ENCODE results near the gene FANCL.

DNA sequence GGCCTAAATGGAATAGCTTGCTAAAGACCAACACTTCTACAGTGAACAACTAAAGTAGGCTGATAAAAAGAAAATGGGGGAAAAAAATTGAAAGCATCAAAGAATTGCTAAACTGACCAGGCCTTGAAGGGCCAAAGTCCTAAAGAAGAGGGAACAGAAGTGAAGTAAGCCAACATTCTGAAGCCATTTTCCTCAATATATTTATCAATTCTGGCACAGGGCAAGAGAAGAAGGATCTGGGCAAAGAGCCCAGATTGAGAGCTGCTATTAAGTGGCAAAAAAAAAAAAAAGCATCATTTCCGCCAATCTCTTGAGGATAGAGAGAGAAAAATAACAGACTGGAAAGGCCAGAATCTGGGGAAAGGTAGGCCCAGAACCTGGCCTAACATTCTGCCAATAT is 25.7 kb downstream of the FANCL start:
- TF ChIP-seq, protein P1, sequence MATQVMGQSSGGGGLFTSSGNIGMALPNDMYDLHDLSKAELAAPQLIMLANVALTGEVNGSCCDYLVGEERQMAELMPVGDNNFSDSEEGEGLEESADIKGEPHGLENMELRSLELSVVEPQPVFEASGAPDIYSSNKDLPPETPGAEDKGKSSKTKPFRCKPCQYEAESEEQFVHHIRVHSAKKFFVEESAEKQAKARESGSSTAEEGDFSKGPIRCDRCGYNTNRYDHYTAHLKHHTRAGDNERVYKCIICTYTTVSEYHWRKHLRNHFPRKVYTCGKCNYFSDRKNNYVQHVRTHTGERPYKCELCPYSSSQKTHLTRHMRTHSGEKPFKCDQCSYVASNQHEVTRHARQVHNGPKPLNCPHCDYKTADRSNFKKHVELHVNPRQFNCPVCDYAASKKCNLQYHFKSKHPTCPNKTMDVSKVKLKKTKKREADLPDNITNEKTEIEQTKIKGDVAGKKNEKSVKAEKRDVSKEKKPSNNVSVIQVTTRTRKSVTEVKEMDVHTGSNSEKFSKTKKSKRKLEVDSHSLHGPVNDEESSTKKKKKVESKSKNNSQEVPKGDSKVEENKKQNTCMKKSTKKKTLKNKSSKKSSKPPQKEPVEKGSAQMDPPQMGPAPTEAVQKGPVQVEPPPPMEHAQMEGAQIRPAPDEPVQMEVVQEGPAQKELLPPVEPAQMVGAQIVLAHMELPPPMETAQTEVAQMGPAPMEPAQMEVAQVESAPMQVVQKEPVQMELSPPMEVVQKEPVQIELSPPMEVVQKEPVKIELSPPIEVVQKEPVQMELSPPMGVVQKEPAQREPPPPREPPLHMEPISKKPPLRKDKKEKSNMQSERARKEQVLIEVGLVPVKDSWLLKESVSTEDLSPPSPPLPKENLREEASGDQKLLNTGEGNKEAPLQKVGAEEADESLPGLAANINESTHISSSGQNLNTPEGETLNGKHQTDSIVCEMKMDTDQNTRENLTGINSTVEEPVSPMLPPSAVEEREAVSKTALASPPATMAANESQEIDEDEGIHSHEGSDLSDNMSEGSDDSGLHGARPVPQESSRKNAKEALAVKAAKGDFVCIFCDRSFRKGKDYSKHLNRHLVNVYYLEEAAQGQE (IDR thresholded peaks at IDR 0.05; ENCODE audit: low read depth) = no peak
- no peak for TF ChIP-seq RAD21 (IDR thresholded peaks at IDR 0.05; ENCODE audit: low read depth)
- TF ChIP-seq, protein P2, sequence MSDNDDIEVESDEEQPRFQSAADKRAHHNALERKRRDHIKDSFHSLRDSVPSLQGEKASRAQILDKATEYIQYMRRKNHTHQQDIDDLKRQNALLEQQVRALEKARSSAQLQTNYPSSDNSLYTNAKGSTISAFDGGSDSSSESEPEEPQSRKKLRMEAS (IDR thresholded peaks at IDR 0.05) = no peak
- no peak for TF ChIP-seq NFIC (IDR thresholded peaks at IDR 0.05)
- no peak for TF ChIP-seq TEAD4 (IDR thresholded peaks at IDR 0.05)

Measured in Ishikawa (cell line).